Osteocyte (in vitro differentiated cells): ENCODE results near the gene VCPKMT. TPM values are rescaled to one million over a fixed set of nuclear protein-coding genes. Genes with fewer than 3 reads are reported as not detected.

Source experiments
- DNase-seq: peaks from one replicate; pipeline ENCODE4 v3.0.0; 2021; ENCODE audit warnings: mixed read lengths; ENCODE audit not compliant: unreplicated experiment; ENCODE audit errors: extremely low spot score
- H3K27ac Mint-ChIP-seq: one replicate; pipeline ENCODE4 v1.8.0; 2021; ENCODE audit warnings: mild to moderate bottlenecking, mixed read lengths; ENCODE audit not compliant: unreplicated experiment
- H3K27me3 Mint-ChIP-seq: one replicate; pipeline ENCODE4 v1.8.0; 2021; ENCODE audit warnings: mixed read lengths; ENCODE audit not compliant: unreplicated experiment
- H3K36me3 Mint-ChIP-seq: one replicate; pipeline ENCODE4 v1.8.0; 2021; ENCODE audit warnings: mixed read lengths; ENCODE audit not compliant: unreplicated experiment
- H3K4me1 Mint-ChIP-seq: one replicate; pipeline ENCODE4 v1.8.0; 2021; ENCODE audit warnings: mixed read lengths; ENCODE audit not compliant: unreplicated experiment
- H3K4me3 Mint-ChIP-seq: one replicate; pipeline ENCODE4 v1.8.0; 2021; ENCODE audit warnings: mild to moderate bottlenecking, moderate library complexity, mixed read lengths; ENCODE audit not compliant: unreplicated experiment
- H3K9me3 Mint-ChIP-seq: one replicate; pipeline ENCODE4 v1.8.0; 2021; ENCODE audit warnings: mixed read lengths; ENCODE audit not compliant: unreplicated experiment
- long read RNA-seq: library from polyadenylated mRNA; unstranded; transcript quantifications from one replicate; pipeline ENCODE4 v2.0.0, GENCODE V29; 2021
- total RNA-seq: library from RNA; stranded (reverse); gene quantifications from 2 replicates; pipeline ENCODE4 v1.2.1, GENCODE V29; 2021
- TF ChIP-seq, protein P1 (sequence below): fragments of 200-600 bp; sonication (generic); IDR thresholded peaks from 2 replicates; pipeline ENCODE4 v1.5.0; 2021; ENCODE audit warnings: antibody characterized with exemption, mild to moderate bottlenecking, moderate library complexity

Gene VCPKMT
- 10.1 and 12.2 TPM in 2 replicates for total RNA-seq
- long read RNA-seq, transcript VCPKMT-201 (5 exons, 795 nt): minor isoform, 12 of 80 reads
- long read RNA-seq, transcript VCPKMT-202 (6 exons, 1,761 nt): major isoform, 22 of 80 reads
- long read RNA-seq, transcript VCPKMT-204 (6 exons, 1,793 nt): minor isoform, 19 of 80 reads
- long read RNA-seq, partial matches to known transcripts: 4 of 80 reads
- long read RNA-seq, other reads (novel, unspliced or antisense): 23 of 80 reads

DNA sequence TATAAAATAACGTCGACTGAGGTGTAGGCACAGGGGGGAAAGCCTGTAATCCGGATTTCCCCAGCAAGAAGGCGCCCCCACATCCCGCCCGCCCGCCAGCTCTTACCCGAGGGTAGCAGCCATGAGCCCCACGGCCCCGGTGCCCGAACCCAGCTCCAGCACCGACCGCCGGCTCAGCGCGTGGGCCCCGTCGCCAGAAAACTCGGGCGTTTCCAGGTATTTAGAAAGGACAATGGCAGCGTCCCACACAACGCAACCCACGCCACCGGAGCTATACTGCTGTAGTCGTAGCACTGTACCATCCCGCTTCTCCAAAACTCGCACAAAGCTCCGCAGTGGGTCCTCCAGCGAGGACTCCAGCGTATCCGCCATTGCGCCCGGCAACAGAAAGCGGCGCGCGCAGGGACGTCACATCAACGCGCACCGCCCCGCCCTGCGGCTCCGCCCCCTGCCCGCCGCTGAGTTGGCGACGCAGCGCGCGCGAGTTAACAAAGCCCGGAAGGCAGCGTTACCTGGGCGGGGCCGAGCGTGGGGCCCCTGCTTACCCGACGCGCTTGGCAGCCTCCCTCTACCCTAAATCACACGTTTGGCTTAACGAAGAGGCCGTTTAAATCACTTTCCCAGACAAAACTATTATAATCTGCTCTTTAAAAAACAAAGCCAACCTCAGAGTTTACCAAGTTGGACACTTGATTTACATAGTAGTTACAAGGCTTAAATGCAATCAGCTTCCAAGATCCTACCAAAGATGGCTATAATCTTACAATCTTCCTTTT lies at the start of gene VCPKMT:
TSS of gene VCPKMT (minus strand) at position 392 of the 776 bp plus-strand sequence. CDS start at position 372, 20 bp downstream.
- H3K27me3 Mint-ChIP-seq: no peaks in the 10 kb centered on the region
- no peaks in the 10 kb centered on the region for H3K9me3 Mint-ChIP-seq
- H3K36me3 Mint-ChIP-seq: peaks cover 30% of the 10 kb centered on the region
- H3K27ac Mint-ChIP-seq: peak within 1 kb of the TSS; percentile 99
- TF ChIP-seq, protein P1, sequence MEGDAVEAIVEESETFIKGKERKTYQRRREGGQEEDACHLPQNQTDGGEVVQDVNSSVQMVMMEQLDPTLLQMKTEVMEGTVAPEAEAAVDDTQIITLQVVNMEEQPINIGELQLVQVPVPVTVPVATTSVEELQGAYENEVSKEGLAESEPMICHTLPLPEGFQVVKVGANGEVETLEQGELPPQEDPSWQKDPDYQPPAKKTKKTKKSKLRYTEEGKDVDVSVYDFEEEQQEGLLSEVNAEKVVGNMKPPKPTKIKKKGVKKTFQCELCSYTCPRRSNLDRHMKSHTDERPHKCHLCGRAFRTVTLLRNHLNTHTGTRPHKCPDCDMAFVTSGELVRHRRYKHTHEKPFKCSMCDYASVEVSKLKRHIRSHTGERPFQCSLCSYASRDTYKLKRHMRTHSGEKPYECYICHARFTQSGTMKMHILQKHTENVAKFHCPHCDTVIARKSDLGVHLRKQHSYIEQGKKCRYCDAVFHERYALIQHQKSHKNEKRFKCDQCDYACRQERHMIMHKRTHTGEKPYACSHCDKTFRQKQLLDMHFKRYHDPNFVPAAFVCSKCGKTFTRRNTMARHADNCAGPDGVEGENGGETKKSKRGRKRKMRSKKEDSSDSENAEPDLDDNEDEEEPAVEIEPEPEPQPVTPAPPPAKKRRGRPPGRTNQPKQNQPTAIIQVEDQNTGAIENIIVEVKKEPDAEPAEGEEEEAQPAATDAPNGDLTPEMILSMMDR: no peak
- H3K4me1 Mint-ChIP-seq: peaks cover 18% of the 10 kb centered on the region
- peak within 1 kb of the TSS; percentile 93 for H3K4me3 Mint-ChIP-seq
- DNase-seq: peak; percentile 97

DNA sequence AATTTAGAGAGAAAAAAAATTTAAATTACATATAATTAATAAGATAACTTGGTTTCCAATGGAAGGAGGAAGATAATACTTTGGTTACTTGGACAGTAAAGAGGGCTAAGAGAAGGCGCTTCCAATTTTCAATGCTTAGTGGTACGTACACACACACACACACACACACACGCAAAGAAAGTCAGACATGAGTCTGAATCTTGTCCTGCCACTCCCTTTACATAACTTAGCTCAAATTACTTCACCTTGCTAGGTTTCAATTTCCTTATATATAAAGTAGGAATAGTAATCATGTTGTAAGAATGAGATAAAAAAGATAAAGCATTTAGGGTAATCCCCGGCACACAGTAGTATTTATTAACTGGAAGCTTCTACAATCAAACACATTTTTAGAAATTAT lies 39.7 kb upstream of the VCPKMT start:
- Mint-ChIP-seq H3K36me3 (peaks cover 35% of the 10 kb centered on the region), H3K27ac (no peak overlapping the region), H3K9me3 (no peaks in the 10 kb centered on the region), H3K4me3 (no peak overlapping the region), H3K4me1 (no peaks in the 10 kb centered on the region), H3K27me3 (no peaks in the 10 kb centered on the region)
- TF ChIP-seq, protein P1: no peak
- no peak for DNase-seq

DNA sequence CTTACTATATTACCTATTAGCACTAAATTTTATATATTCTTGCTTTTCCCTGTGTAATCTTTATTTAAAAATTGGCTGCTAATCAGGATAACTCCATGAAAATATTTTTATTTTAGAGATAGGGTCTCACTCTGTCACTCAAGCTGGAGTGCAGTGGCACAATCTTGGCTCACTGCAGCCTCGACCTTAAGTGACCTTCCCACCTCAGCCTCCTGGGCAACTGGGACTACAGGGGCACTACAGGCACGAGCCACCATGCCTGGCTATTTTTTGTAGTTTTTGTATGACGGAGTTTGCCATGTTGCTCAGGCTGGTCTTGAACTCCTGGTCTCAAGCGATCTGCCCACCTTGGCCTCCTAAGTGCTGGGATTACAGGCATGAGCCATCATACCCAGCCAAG lies 32.4 kb upstream of the VCPKMT start:
- Mint-ChIP-seq H3K4me1 (no peaks in the 10 kb centered on the region), H3K27me3 (no peaks in the 10 kb centered on the region), H3K27ac (no peak overlapping the region), H3K4me3 (no peak overlapping the region), H3K9me3 (no peaks in the 10 kb centered on the region), H3K36me3 (peaks cover 35% of the 10 kb centered on the region)
- no peak for DNase-seq
- TF ChIP-seq, protein P1: no peak

DNA sequence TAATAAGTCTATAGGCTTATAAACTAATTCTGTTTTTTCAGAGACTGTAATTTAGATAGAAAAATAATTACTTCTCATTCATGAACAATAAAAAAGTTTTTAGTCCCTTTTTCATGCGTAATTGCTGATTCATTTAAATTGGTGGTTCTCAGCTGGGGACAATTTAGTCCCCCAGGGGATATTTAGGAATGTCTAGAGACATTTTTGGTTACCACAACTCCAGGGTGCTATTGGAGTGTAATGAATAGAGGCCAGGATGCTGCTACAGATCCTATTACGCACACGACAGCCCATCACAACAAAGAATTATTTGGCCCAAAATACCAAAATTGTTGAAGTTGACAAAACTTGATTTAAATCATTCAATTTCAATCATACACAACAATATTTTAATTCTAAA lies 22.8 kb upstream of the VCPKMT start:
- Mint-ChIP-seq H3K36me3 (peaks cover 20% of the 10 kb centered on the region), H3K27me3 (no peaks in the 10 kb centered on the region), H3K4me3 (no peak overlapping the region), H3K9me3 (no peaks in the 10 kb centered on the region), H3K27ac (no peak overlapping the region), H3K4me1 (peaks cover 7% of the 10 kb centered on the region)
- TF ChIP-seq, protein P1: no peak
- no peak for DNase-seq

DNA sequence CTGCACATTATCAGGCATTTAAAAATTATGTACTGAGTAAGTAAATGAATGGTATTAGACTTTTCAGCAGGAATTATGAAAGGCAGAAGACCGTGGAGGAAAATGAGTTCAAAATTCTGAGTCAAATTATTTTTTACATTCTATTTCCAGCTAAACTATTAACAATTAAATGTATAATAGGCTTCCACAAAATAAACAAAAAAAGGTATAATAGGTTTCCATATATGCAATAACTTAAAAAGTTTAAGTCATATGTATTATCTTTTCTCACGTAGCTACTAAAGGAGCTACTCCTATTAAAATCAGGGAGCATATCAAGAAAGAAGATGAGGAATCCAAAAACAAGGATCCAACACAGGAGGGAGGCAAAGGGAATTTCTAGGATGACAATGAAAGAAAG lies 11.4 kb upstream of the VCPKMT start:
- TF ChIP-seq, protein P1: no peak
- Mint-ChIP-seq H3K4me3 (no peak overlapping the region), H3K27me3 (no peaks in the 10 kb centered on the region), H3K4me1 (no peaks in the 10 kb centered on the region), H3K9me3 (no peaks in the 10 kb centered on the region), H3K36me3 (peaks cover 50% of the 10 kb centered on the region), H3K27ac (no peak overlapping the region)
- no peak for DNase-seq
